ENCODE measurements around the gene XYLB. TPM values are rescaled to one million over a fixed set of nuclear protein-coding genes. Genes with fewer than 3 reads are reported as not detected.

XYLB gene
- total RNA-seq, 1 experiment from 2014 or later: 11.2 TPM

- Histone ChIP-seq H2AFZ (ENCODE audit: low read length) (no peak overlapping the region), H3F3A (ENCODE audit: low read length, unreplicated experiment) (no peaks in the 10 kb centered on the region), H3K27me3 (ENCODE audit: low read length) (no peaks in the 10 kb centered on the region), H3K4me3 (ENCODE audit: low read length) (no peak overlapping the region), H3K9me2 (replicated peaks; ENCODE audit: low read length) (no peaks in the 10 kb centered on the region), H3K36me3 (ENCODE audit: low read depth, low read length) (no peaks in the 10 kb centered on the region), H3K9me3 (ENCODE audit: low read length) (no peaks in the 10 kb centered on the region), H3K27ac (ENCODE audit: low read length) (no peak overlapping the region), H3K9ac (ENCODE audit: low read length) (no peak overlapping the region), H3K4me1 (ENCODE audit: insufficient read depth, low read length) (no peaks in the 10 kb centered on the region), H3K79me2 (ENCODE audit: low read length) (no peaks in the 10 kb centered on the region), H3K4me2 (ENCODE audit: low read length) (no peak overlapping the region), H4K20me1 (ENCODE audit: low read length) (no peaks in the 10 kb centered on the region)
- CTCF ChIA-PET: no interaction called here
- intact Hi-C loops (cut with micrococcal nuclease): no loop called here
- DNase-seq (no peak), ATAC-seq (no peak)
- POLR2A ChIA-PET (ENCODE audit: unreplicated experiment): no interaction called here
- no TSS peak for BruUV-seq (replicated peaks)
- no peak for TF ChIP-seq CTCF (conservative IDR thresholded peaks at IDR 0.05; ENCODE audit: low read depth, low read length)
- no peak for TF ChIP-seq EZH2phosphoT487 (IDR thresholded peaks at IDR 0.05; ENCODE audit: borderline replicate concordance, low read length)
- no peak for TF ChIP-seq EZH2 (IDR thresholded peaks at IDR 0.05; ENCODE audit: low read length, unreplicated experiment)
Measured at GRCh38 chr3:38308456-38308855, 38.1 kb upstream of the XYLB start.

GRCh38 chr3:38311476-38311875, 35.1 kb upstream of the XYLB start:
- CTCF ChIA-PET: no interaction called here
- DNase-seq: no peak
- Histone ChIP-seq H3K9ac (ENCODE audit: low read length) (no peak overlapping the region), H3K9me2 (replicated peaks; ENCODE audit: low read length) (no peaks in the 10 kb centered on the region), H3K4me2 (ENCODE audit: low read length) (no peak overlapping the region), H3K27me3 (ENCODE audit: low read length) (no peaks in the 10 kb centered on the region), H3K4me1 (ENCODE audit: insufficient read depth, low read length) (no peaks in the 10 kb centered on the region), H3K9me3 (ENCODE audit: low read length) (no peaks in the 10 kb centered on the region), H2AFZ (ENCODE audit: low read length) (no peak overlapping the region), H3K4me3 (ENCODE audit: low read length) (no peak overlapping the region), H3F3A (ENCODE audit: low read length, unreplicated experiment) (no peaks in the 10 kb centered on the region), H3K79me2 (ENCODE audit: low read length) (no peaks in the 10 kb centered on the region), H3K36me3 (ENCODE audit: low read depth, low read length) (no peaks in the 10 kb centered on the region), H4K20me1 (ENCODE audit: low read length) (no peaks in the 10 kb centered on the region), H3K27ac (ENCODE audit: low read length) (no peak overlapping the region)
- no peak for ATAC-seq
- no TSS peak for BruUV-seq (replicated peaks)
- TF ChIP-seq EZH2phosphoT487 (IDR thresholded peaks at IDR 0.05; ENCODE audit: borderline replicate concordance, low read length): no peak
- TF ChIP-seq EZH2 (IDR thresholded peaks at IDR 0.05; ENCODE audit: low read length, unreplicated experiment): no peak
- no peak for TF ChIP-seq CTCF (conservative IDR thresholded peaks at IDR 0.05; ENCODE audit: low read depth, low read length)
- POLR2A ChIA-PET (ENCODE audit: unreplicated experiment): no interaction called here
- intact Hi-C loops (cut with micrococcal nuclease): no loop called here

GRCh38 chr3:38311941-38312340, 34.6 kb upstream of the XYLB start:
- ATAC-seq: no peak
- POLR2A ChIA-PET (ENCODE audit: unreplicated experiment): no interaction called here
- no peaks in the 10 kb centered on the region for H3K36me3 ChIP-seq (ENCODE audit: low read depth, low read length)
- no peaks in the 10 kb centered on the region for H3K79me2 ChIP-seq (ENCODE audit: low read length)
- no peak overlapping the region for H3K4me3 ChIP-seq (ENCODE audit: low read length)
- H3K9me3 ChIP-seq (ENCODE audit: low read length): no peaks in the 10 kb centered on the region
- DNase-seq: no peak
- no peak overlapping the region for H3K9ac ChIP-seq (ENCODE audit: low read length)
- no peak overlapping the region for H2AFZ ChIP-seq (ENCODE audit: low read length)
- no peaks in the 10 kb centered on the region for H3K9me2 ChIP-seq (replicated peaks; ENCODE audit: low read length)
- no peaks in the 10 kb centered on the region for H3K27me3 ChIP-seq (ENCODE audit: low read length)
- BruUV-seq (replicated peaks): no TSS peak
- H3K4me2 ChIP-seq (ENCODE audit: low read length): no peak overlapping the region
- no peaks in the 10 kb centered on the region for H4K20me1 ChIP-seq (ENCODE audit: low read length)
- no peaks in the 10 kb centered on the region for H3K4me1 ChIP-seq (ENCODE audit: insufficient read depth, low read length)
- H3K27ac ChIP-seq (ENCODE audit: low read length): no peak overlapping the region
- intact Hi-C loops (cut with micrococcal nuclease): no loop called here
- CTCF ChIA-PET: no interaction called here
- TF ChIP-seq EZH2phosphoT487 (IDR thresholded peaks at IDR 0.05; ENCODE audit: borderline replicate concordance, low read length): no peak
- TF ChIP-seq EZH2 (IDR thresholded peaks at IDR 0.05; ENCODE audit: low read length, unreplicated experiment): no peak
- TF ChIP-seq CTCF (conservative IDR thresholded peaks at IDR 0.05; ENCODE audit: low read depth, low read length): no peak
- no peaks in the 10 kb centered on the region for H3F3A ChIP-seq (ENCODE audit: low read length, unreplicated experiment)

Data from PC-3 (cell line).